Tibial artery (tissue), 4 donors: ENCODE results near the gene CYSLTR1.

ENCODE experiments used
- DNase-seq, 2 donors: peaks; one replicate each; pipeline ENCODE4 v3.0.0-alpha.2; 2019
- H3K27ac ChIP-seq, 2 donors: fragments of 200-600 bp; sonication (generic) in 1 of 2; 1 replicate in 1 of 2; 2 replicates in 1 of 2; pipeline ENCODE4 v1.5.1; 2018 to 2019; ENCODE audit warnings: mild to moderate bottlenecking in 1 of 2
- H3K27me3 ChIP-seq, 2 donors: fragments of 200-600 bp; sonication (generic) in 1 of 2; one replicate each; pipeline versions ENCODE4 v1.5.1 to v1.6.0; 2016 to 2019
- H3K36me3 ChIP-seq, 3 donors: fragments of 200-600 bp; sonication (generic) in 2 of 3; one replicate each; pipeline ENCODE4 v1.5.1; 2016 to 2019; ENCODE audit warnings: mild to moderate bottlenecking in 2 of 3
- H3K4me1 ChIP-seq, 4 donors: fragments of 200-600 bp; sonication (generic) in 2 of 4; 1 replicate in 3 of 4; 2 replicates in 1 of 4; pipeline ENCODE4 v1.5.1; 2016 to 2019
- H3K4me3 ChIP-seq, 2 donors: fragments of 200-600 bp; sonication (generic) in 1 of 2; 1 replicate in 1 of 2; 2 replicates in 1 of 2; pipeline ENCODE4 v1.5.1; 2018 to 2019; ENCODE audit warnings: mild to moderate bottlenecking in 2 of 2
- H3K9me3 ChIP-seq, 3 donors: fragments of 200-600 bp; sonication (generic) in 1 of 3; one replicate each; pipeline ENCODE4 v1.5.1; 2016 to 2019
- intact Hi-C: fragments of 100-400 bp; cut with DNase I; formaldehyde crosslinking; loops from one replicate; pipeline ENCODE4 v1.15.0; 2023; ENCODE audit warnings: low total_unique reads
- TF ChIP-seq, protein P1 (sequence below), 2 experiments: fragments of 200-600 bp in 1 of 2; fragments of 450-650 bp in 1 of 2; IDR thresholded peaks; one replicate each; pipeline ENCODE4 v1.5.1; 2017 to 2019; ENCODE audit warnings: antibody characterized with exemption in 2 of 2, mild to moderate bottlenecking in 1 of 2, moderate library complexity in 1 of 2

Gene CYSLTR1

DNA sequence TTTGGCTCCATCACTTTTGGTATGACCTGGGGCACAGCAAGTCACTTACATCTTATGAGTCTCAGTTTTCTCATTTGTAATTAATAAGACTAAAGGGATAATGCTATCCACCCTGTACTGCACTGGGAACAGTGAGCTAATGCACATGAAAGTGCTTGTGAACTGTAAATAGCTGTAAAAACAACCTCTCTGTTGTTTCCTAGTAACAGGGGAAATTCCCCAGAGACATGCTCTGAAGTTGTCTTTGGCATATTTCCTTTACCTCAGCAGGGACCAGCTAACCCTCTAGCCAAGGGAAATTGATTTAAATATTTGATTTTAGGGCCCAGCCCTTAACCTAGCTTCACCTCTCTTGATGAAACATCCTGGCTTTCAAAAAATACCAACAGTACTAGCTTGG is 6.1 kb upstream of the CYSLTR1 start:
- no peak for DNase-seq
- Histone ChIP-seq H3K4me1 (peaks cover 0 to 12% (median 0%) of the 10 kb centered on the region in 4 donors), H3K27me3 (no peaks in the 10 kb centered on the region), H3K36me3 (no peaks in the 10 kb centered on the region), H3K4me3 (no peak overlapping the region), H3K27ac (no peak overlapping the region), H3K9me3 (no peaks in the 10 kb centered on the region)
- TF ChIP-seq, protein P1, sequence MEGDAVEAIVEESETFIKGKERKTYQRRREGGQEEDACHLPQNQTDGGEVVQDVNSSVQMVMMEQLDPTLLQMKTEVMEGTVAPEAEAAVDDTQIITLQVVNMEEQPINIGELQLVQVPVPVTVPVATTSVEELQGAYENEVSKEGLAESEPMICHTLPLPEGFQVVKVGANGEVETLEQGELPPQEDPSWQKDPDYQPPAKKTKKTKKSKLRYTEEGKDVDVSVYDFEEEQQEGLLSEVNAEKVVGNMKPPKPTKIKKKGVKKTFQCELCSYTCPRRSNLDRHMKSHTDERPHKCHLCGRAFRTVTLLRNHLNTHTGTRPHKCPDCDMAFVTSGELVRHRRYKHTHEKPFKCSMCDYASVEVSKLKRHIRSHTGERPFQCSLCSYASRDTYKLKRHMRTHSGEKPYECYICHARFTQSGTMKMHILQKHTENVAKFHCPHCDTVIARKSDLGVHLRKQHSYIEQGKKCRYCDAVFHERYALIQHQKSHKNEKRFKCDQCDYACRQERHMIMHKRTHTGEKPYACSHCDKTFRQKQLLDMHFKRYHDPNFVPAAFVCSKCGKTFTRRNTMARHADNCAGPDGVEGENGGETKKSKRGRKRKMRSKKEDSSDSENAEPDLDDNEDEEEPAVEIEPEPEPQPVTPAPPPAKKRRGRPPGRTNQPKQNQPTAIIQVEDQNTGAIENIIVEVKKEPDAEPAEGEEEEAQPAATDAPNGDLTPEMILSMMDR (IDR thresholded peaks at IDR 0.05), result no peak
- intact Hi-C loops, result no loop called here

DNA sequence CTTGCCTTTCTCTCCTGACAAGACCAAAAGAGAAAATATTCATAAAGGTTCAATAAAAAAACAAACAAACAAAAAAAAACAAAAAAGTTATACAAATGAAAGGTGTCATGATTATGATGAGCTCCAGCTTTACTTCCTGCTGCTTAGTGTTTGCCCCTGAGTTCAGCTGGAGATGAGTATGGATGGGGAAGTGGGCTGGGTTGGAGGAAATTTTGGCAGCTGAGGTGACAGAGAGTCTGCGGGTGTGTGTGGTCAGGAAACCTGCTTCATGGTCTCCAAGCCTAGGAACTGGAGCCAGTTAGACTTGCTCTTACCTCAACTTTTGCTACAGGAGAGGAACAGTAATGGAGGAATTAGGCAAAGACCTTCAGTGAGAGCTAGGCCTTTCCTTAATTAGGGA is 4.3 kb upstream of the CYSLTR1 start:
- H3K36me3 ChIP-seq, result no peaks in the 10 kb centered on the region
- no peaks in the 10 kb centered on the region for H3K27me3 ChIP-seq
- intact Hi-C loops, result no loop called here
- TF ChIP-seq, protein P1 (IDR thresholded peaks at IDR 0.05), result no peak
- DNase-seq, result no peak
- no peak overlapping the region for H3K27ac ChIP-seq
- H3K4me1 ChIP-seq, result peaks cover 0 to 12% (median 0%) of the 10 kb centered on the region in 4 donors
- no peaks in the 10 kb centered on the region for H3K9me3 ChIP-seq
- no peak overlapping the region for H3K4me3 ChIP-seq

DNA sequence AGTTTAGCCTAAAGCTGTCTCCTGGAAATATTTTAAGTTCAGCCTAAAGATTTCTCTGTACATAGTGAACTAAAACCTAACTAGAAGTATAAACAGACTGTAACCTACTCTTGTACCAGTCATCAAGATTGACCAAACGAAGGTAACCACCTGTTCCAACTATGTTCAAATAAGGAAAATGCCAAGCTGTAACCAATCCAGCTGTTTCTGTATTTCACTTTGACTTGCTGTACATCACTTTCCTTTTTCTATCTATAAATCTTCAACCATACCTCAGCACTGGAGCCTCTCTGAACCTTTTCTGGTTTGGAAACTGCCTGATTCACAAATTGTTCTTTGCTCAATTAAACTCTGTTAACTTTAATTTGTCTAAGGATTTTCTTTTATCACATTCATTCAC is 3.1 kb upstream of the CYSLTR1 start:
- intact Hi-C loops, result no loop called here
- Histone ChIP-seq H3K4me3 (no peak overlapping the region), H3K36me3 (no peaks in the 10 kb centered on the region), H3K9me3 (no peaks in the 10 kb centered on the region), H3K27me3 (no peaks in the 10 kb centered on the region), H3K27ac (no peak overlapping the region), H3K4me1 (peaks cover 0 to 12% (median 0%) of the 10 kb centered on the region in 4 donors)
- DNase-seq, result no peak
- TF ChIP-seq, protein P1 (IDR thresholded peaks at IDR 0.05), result no peak

DNA sequence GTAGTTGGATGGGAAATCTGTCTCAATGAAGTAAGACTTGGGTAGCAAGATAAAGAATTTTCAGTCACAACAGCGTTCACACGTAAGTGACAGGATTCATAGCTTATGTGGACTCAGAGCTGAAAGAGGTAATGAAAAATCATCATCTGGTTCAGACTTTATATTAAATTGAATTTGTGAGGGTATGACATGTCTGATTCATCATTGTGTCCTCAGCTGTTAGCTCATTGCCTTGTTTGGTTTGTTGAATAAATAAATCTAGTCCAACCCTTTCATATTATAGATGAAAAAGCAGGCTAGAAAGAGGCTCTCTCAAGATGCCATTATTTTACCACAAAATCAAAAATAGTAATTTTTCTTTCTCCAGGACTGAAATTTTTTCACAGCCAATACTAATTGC is 2.7 kb upstream of the CYSLTR1 start:
- intact Hi-C loops, result no loop called here
- TF ChIP-seq, protein P1 (IDR thresholded peaks at IDR 0.05), result no peak

DNA sequence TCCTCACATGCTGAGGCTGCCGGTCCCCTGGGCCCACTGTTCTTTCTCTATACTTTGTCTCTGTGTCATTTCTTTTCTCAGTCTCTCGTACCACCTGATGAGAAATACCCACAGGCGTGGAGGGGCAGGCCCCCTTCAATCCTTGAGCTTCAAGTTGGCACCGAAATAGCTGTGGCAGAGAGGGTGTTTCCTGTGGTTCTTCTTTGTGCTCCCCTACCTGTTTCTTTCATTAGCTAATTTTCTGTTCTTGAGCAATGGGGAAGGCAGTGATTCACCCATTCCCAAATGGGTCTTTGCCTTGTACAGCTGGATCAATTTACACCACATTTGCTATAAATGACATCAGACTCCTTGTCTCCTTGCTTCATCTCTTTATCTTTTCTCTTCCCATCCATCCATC is 2.1 kb upstream of the CYSLTR1 start:
- no peak for DNase-seq
- no peaks in the 10 kb centered on the region for H3K27me3 ChIP-seq
- H3K36me3 ChIP-seq, result no peaks in the 10 kb centered on the region
- H3K27ac ChIP-seq, result no peak overlapping the region
- H3K4me3 ChIP-seq, result no peak overlapping the region
- H3K9me3 ChIP-seq, result no peaks in the 10 kb centered on the region
- intact Hi-C loops, result no loop called here
- TF ChIP-seq, protein P1 (IDR thresholded peaks at IDR 0.05), result no peak
- peaks cover 0 to 12% (median 0%) of the 10 kb centered on the region in 4 donors for H3K4me1 ChIP-seq

More for the DNA sequence above, 2.7 kb upstream of the CYSLTR1 start:
- no peaks in the 10 kb centered on the region for H3K9me3 ChIP-seq
- no peaks in the 10 kb centered on the region for H3K27me3 ChIP-seq
- no peak for DNase-seq
- H3K36me3 ChIP-seq, result no peaks in the 10 kb centered on the region
- peaks cover 0 to 12% (median 0%) of the 10 kb centered on the region in 4 donors for H3K4me1 ChIP-seq
- no peak overlapping the region for H3K4me3 ChIP-seq
- no peak overlapping the region for H3K27ac ChIP-seq

DNA sequence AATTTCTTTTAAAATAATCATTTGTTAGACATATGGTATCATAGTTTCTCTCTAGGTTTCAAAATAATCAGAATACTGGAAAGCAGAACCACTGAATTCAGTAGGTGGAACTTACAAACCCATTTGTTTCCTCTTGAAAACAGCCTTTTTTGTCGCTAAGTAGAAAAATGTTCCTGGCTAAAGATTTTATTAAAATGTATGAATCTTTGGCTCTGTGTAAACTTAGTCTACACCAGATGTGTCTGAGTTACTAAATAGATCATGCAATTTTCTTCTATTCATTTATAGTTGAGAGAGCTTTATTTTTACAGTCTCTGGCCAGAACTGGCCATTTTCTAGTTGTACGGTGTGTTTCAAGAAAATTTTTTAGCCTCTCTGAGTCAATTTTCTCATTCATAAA is 1.0 kb downstream of the CYSLTR1 start:
- Histone ChIP-seq H3K9me3 (no peaks in the 10 kb centered on the region), H3K27ac (no peak overlapping the region), H3K36me3 (no peaks in the 10 kb centered on the region), H3K27me3 (no peaks in the 10 kb centered on the region), H3K4me3 (no peak overlapping the region), H3K4me1 (no peaks in the 10 kb centered on the region)
- no peak for DNase-seq
- intact Hi-C loops, result no loop called here
- TF ChIP-seq, protein P1 (IDR thresholded peaks at IDR 0.05), result no peak
